IMR-90 (cell line): ENCODE measurements around the gene RAPGEF5. TPM values are rescaled to one million over a fixed set of nuclear protein-coding genes. Genes with fewer than 3 reads are reported as not detected.

Experiments used
- ATAC-seq: fragments of 200-7000 bp; cut with Tn5 transposase; 2 replicates; pipeline ENCODE4 v1.9.1; 2020; ENCODE audit warnings: low read depth, mild to moderate bottlenecking, moderate library complexity
- BruUV-seq: library from RNA; stranded (reverse); fragments of 400-500 nt; replicated peaks from 2 replicates; lab custom pipeline; 2021; lab: Mats Ljungman, UMichigan
- CTCF ChIA-PET: fragments of 300-600 bp; formaldehyde crosslinking; extraction: SDS; loops from one replicate; lab custom pipeline; 2021; ENCODE audit warnings: antibody characterized with exemption; lab: Yijun Ruan, JAX
- POLR2A ChIA-PET: fragments of 300-600 bp; sonication (Branson Sonifier 250); formaldehyde crosslinking; loops from one replicate; lab custom pipeline; 2022; ENCODE audit warnings: antibody characterized with exemption; ENCODE audit not compliant: unreplicated experiment; lab: Charles Lee
- DNase-seq: peaks from one replicate; pipeline ENCODE4 v3.0.0; 2013
- H2AFZ ChIP-seq: replicated peaks from 2 replicates; pipeline ENCODE3; 2013; ENCODE audit warnings: low read length, mild to moderate bottlenecking; ENCODE audit not compliant: poor library complexity
- H2AK5ac ChIP-seq: 2 replicates; pipeline ENCODE4 v1.6.1; 2013; ENCODE audit warnings: low read depth, low read length, inconsistent platforms
- H2AK9ac ChIP-seq: replicated peaks from 2 replicates; pipeline ENCODE3; 2013; ENCODE audit warnings: mild to moderate bottlenecking, low read depth, low read length, moderate library complexity; ENCODE audit not compliant: poor library complexity
- H2BK120ac ChIP-seq: 2 replicates; pipeline ENCODE4 v1.6.1; 2013; ENCODE audit warnings: low read depth, low read length, inconsistent platforms
- H2BK15ac ChIP-seq: 3 replicates; pipeline ENCODE4 v1.6.1; 2013; ENCODE audit warnings: low read depth, low read length, inconsistent platforms
- H2BK20ac ChIP-seq: 2 replicates; pipeline ENCODE4 v1.6.1; 2013; ENCODE audit warnings: low read depth, mild to moderate bottlenecking, inconsistent platforms, low read length, moderate library complexity
- H2BK5ac ChIP-seq: 2 replicates; pipeline ENCODE4 v1.6.1; 2013; ENCODE audit warnings: mild to moderate bottlenecking, low read depth, low read length, inconsistent platforms; ENCODE audit not compliant: poor library complexity, severe bottlenecking
- H3K14ac ChIP-seq: replicated peaks from 2 replicates; pipeline ENCODE4 v1.6.1; 2013; ENCODE audit warnings: low read depth, low read length, inconsistent platforms
- H3K18ac ChIP-seq: 2 replicates; pipeline ENCODE4 v1.6.1; 2013; ENCODE audit warnings: low read depth, low read length, control low read depth
- H3K23ac ChIP-seq: 2 replicates; pipeline ENCODE4 v1.6.1; 2013; ENCODE audit warnings: low read depth, low read length, inconsistent platforms
- H3K27ac ChIP-seq: 2 replicates; pipeline ENCODE4 v1.5.1; 2013; ENCODE audit warnings: mild to moderate bottlenecking, control low read depth, low read length; ENCODE audit not compliant: insufficient read depth
- H3K27me3 ChIP-seq: 2 replicates; pipeline ENCODE4 v1.6.1; 2013; ENCODE audit warnings: low read length; ENCODE audit not compliant: control insufficient read depth, insufficient read depth
- H3K36me3 ChIP-seq: 2 replicates; pipeline ENCODE4 v1.6.1; 2013; ENCODE audit warnings: low read length, mixed read lengths; ENCODE audit not compliant: control insufficient read depth, insufficient read depth
- H3K4ac ChIP-seq: 2 replicates; pipeline ENCODE4 v1.6.1; 2013; ENCODE audit warnings: low read depth, low read length, inconsistent platforms
- H3K4me1 ChIP-seq: 2 replicates; pipeline ENCODE4 v1.6.1; 2013; ENCODE audit warnings: low read length, mixed read lengths; ENCODE audit not compliant: control insufficient read depth, insufficient read depth
- H3K4me2 ChIP-seq: 2 replicates; pipeline ENCODE4 v1.6.1; 2013; ENCODE audit warnings: low read depth, mild to moderate bottlenecking, control low read depth, low read length, moderate library complexity
- H3K4me3 ChIP-seq: 2 replicates; pipeline ENCODE4 v1.5.1; 2013; ENCODE audit warnings: low read depth, mild to moderate bottlenecking, control low read depth, low read length, moderate library complexity; ENCODE audit not compliant: insufficient read depth
- H3K56ac ChIP-seq: 2 replicates; pipeline ENCODE4 v1.6.1; 2013; ENCODE audit warnings: low read length, inconsistent platforms; ENCODE audit not compliant: insufficient read depth; ENCODE audit errors: extremely low read depth
- H3K79me1 ChIP-seq, 2 experiments: 2 replicates each; pipeline ENCODE4 v1.6.1; 2013; ENCODE audit warnings: low read length in 2 of 2, inconsistent platforms in 1 of 2, low read depth in 1 of 2
- H3K9ac ChIP-seq: 2 replicates; pipeline ENCODE4 v1.6.1; 2013; ENCODE audit warnings: low read depth, low read length, control low read depth
- H3K9me1 ChIP-seq: 2 replicates; pipeline ENCODE4 v1.6.1; 2013; ENCODE audit warnings: low read length, inconsistent platforms; ENCODE audit not compliant: insufficient read depth
- H3K9me3 ChIP-seq: 2 replicates; pipeline ENCODE4 v1.6.1; 2013; ENCODE audit warnings: low read length; ENCODE audit not compliant: control insufficient read depth, insufficient read depth
- H4K20me1 ChIP-seq: 2 replicates; pipeline ENCODE4 v1.6.1; 2013; ENCODE audit warnings: low read length, inconsistent platforms; ENCODE audit not compliant: insufficient read depth
- H4K5ac ChIP-seq: 2 replicates; pipeline ENCODE4 v1.6.1; 2013; ENCODE audit warnings: mild to moderate bottlenecking, low read depth, low read length, control low read depth
- H4K8ac ChIP-seq, 2 experiments: 2 replicates each; pipeline ENCODE4 v1.6.1; 2013; ENCODE audit warnings: low read depth in 2 of 2, low read length in 2 of 2, control low read depth in 1 of 2, inconsistent platforms in 1 of 2
- H4K91ac ChIP-seq: 2 replicates; pipeline ENCODE4 v1.6.1; 2013; ENCODE audit warnings: low read depth, low read length, inconsistent platforms; ENCODE audit not compliant: insufficient read depth
- BHLHE40 ChIP-seq: fragments of 150-350 bp; IDR thresholded peaks from 2 replicates; pipeline ENCODE4 v1.6.1; 2016; ENCODE audit warnings: mild to moderate bottlenecking, low read depth, low read length
- CEBPB ChIP-seq: IDR thresholded peaks from 2 replicates; pipeline ENCODE4 v1.6.1; 2012; ENCODE audit warnings: low read depth, low read length, improper control_type of control experiment
- CHD1 ChIP-seq: IDR thresholded peaks from 2 replicates; pipeline ENCODE4 v1.6.1; 2012; ENCODE audit warnings: low read depth, low read length, improper control_type of control experiment
- MXI1 ChIP-seq: IDR thresholded peaks from 2 replicates; pipeline ENCODE4 v1.6.1; 2012; ENCODE audit warnings: low read depth, mild to moderate bottlenecking, low read length, moderate library complexity, borderline replicate concordance
- POLR2A ChIP-seq: IDR thresholded peaks from 2 replicates; pipeline ENCODE4 v1.6.1; 2012; ENCODE audit warnings: mild to moderate bottlenecking, low read depth, low read length
- SMC3 ChIP-seq: fragments of 150-350 bp; IDR thresholded peaks from 2 replicates; pipeline ENCODE4 v1.6.1; 2016; ENCODE audit warnings: low read depth, mild to moderate bottlenecking, antibody characterized with exemption, low read length, moderate library complexity
- WGBS, 2 experiments: methylation state at CpG; one replicate each; pipeline versions ENCODE4 v1.1.5 to v1.1.7; 2013; ENCODE audit warnings: missing lambda C conversion rate in 2 of 2; ENCODE audit not compliant: insufficient read length in 1 of 2; ENCODE audit errors: extremely low coverage in 2 of 2; 5-methylcytosine and 5-hydroxymethylcytosine counted together
- dilution Hi-C: fragments of 300-500 bp; cut with HindIII; formaldehyde crosslinking; loops from one replicate; pipeline ENCODE4 v1.14.3; 2018; ENCODE audit warnings: low sequenced_read_pairs; ENCODE audit not compliant: unreplicated experiment
- in situ Hi-C: fragments of 300-500 bp; cut with MboI; formaldehyde crosslinking; loops from 3 replicates; pipeline ENCODE4 v1.14.3; 2019; ENCODE audit warnings: low sequenced_read_pairs, inconsistent platforms, mixed read lengths
- intact Hi-C: fragments of 100-400 bp; cut with micrococcal nuclease; formaldehyde crosslinking; loops from 2 replicates; pipeline ENCODE4 v1.10.0; 2022
- polyA plus RNA-seq, 3 experiments: library from polyadenylated mRNA; depleted of rRNA; stranded (reverse); fragments of >200 nt; gene quantifications; 2 replicates each; pipeline ENCODE4 v1.2.3, GENCODE V29; 2012; ENCODE audit warnings: low replicate concordance in 1 of 3
- total RNA-seq: library from RNA; depleted of rRNA; stranded (reverse); fragments of >200 nt; gene quantifications from 2 replicates; pipeline ENCODE4 v1.2.3, GENCODE V29; 2012
- TF ChIP-seq, protein P1 (sequence below): fragments of 150-350 bp; IDR thresholded peaks from 2 replicates; pipeline ENCODE4 v1.6.1; 2017; ENCODE audit warnings: mild to moderate bottlenecking, antibody characterized with exemption, low read length, low read depth
- TF ChIP-seq, protein P2 (sequence below): fragments of 150-350 bp; IDR thresholded peaks from 2 replicates; pipeline ENCODE4 v1.6.1; 2016; ENCODE audit warnings: low read depth, mild to moderate bottlenecking, low read length, moderate library complexity, borderline replicate concordance

RAPGEF5 gene
- total and polyA plus RNA-seq, 2 of the 4 experiments (the other 2 are of a cell fraction): 0.05 to 0.18 TPM

DNA sequence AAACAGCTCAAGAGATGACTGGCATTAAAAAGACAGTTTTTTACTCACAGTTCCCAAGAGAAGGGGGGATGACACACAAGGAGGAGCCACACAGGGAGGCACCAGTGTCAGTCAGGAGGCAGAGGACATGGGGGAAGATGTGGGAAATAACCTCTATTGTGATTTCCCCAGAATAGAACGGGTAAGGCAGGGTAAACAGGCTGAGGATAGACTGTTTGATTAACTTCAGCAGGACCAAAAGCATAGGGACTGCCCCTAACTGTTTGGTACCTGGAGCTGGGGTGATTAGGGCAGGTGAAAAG, 60.7 kb downstream of the RAPGEF5 start:
- no peaks in the 10 kb centered on the region for H3K9me3 ChIP-seq
- H3K14ac ChIP-seq: no peak overlapping the region
- no peak overlapping the region for H3K56ac ChIP-seq
- no peak for TF ChIP-seq BHLHE40
- TF ChIP-seq POLR2A: no peak
- no peak for TF ChIP-seq CHD1
- no peak for TF ChIP-seq CEBPB
- TF ChIP-seq, protein P1, sequence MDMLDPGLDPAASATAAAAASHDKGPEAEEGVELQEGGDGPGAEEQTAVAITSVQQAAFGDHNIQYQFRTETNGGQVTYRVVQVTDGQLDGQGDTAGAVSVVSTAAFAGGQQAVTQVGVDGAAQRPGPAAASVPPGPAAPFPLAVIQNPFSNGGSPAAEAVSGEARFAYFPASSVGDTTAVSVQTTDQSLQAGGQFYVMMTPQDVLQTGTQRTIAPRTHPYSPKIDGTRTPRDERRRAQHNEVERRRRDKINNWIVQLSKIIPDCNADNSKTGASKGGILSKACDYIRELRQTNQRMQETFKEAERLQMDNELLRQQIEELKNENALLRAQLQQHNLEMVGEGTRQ: no peak
- no peak for TF ChIP-seq MXI1
- TF ChIP-seq, protein P2, sequence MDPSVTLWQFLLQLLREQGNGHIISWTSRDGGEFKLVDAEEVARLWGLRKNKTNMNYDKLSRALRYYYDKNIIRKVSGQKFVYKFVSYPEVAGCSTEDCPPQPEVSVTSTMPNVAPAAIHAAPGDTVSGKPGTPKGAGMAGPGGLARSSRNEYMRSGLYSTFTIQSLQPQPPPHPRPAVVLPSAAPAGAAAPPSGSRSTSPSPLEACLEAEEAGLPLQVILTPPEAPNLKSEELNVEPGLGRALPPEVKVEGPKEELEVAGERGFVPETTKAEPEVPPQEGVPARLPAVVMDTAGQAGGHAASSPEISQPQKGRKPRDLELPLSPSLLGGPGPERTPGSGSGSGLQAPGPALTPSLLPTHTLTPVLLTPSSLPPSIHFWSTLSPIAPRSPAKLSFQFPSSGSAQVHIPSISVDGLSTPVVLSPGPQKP: no peak
- no peak for TF ChIP-seq SMC3
- H2BK120ac ChIP-seq: no peak overlapping the region
- H3K4ac ChIP-seq: no peak overlapping the region
- no peak overlapping the region for H3K23ac ChIP-seq
- ChIA-PET POLR2A (no interaction called here), CTCF (interaction anchor here (0.7 to 2.5 kb wide), 3 partner anchors 39 to 703 kb away, joined by 3 to 15 read pairs (median 3); no protein-coding TSS in a partner anchor)
- no peaks in the 10 kb centered on the region for H3K9me1 ChIP-seq
- H4K8ac ChIP-seq: no peak overlapping the region
- no CpG with 5 or more reads among the region's 1 CpG for WGBS, 2 experiments
- peaks cover 2% of the 10 kb centered on the region for H3K27me3 ChIP-seq
- H2AK9ac ChIP-seq: no peak overlapping the region
- DNase-seq (no peak), ATAC-seq (no peak)
- H3K4me1 ChIP-seq: no peaks in the 10 kb centered on the region
- H3K9ac ChIP-seq: no peak overlapping the region
- no peak overlapping the region for H3K27ac ChIP-seq
- H2BK15ac ChIP-seq: no peak overlapping the region
- H4K91ac ChIP-seq: no peak overlapping the region
- H3K36me3 ChIP-seq: no peaks in the 10 kb centered on the region
- H2AK5ac ChIP-seq: no peak overlapping the region
- H3K79me1 ChIP-seq: no peaks in the 10 kb centered on the region
- H2AFZ ChIP-seq: no peak overlapping the region
- no peak overlapping the region for H2BK5ac ChIP-seq
- no peak overlapping the region for H4K5ac ChIP-seq
- dilution Hi-C loops: no loop called here
- intact Hi-C loops: loop anchor here (1.0 to 2.0 kb wide), 2 partner anchors 186 to 193 kb away; no protein-coding TSS in a partner anchor
- no TSS peak for BruUV-seq
- in situ Hi-C loops: no loop called here
- no peak overlapping the region for H3K4me2 ChIP-seq
- H3K4me3 ChIP-seq: no peak overlapping the region
- no peaks in the 10 kb centered on the region for H4K20me1 ChIP-seq
- H2BK20ac ChIP-seq: no peak overlapping the region
- H3K18ac ChIP-seq: no peak overlapping the region
